ENCODE data around the gene VGLL4.
"Not testable (repeated sequence)": the region's sequence is repeated elsewhere in the genome, so short reads cannot be mapped to it uniquely, and the experiment has no call there.

Gene VGLL4

GRCh38 chr3:11607816-11608215, 35.9 kb downstream of the VGLL4 start:
- no peak for DNase-seq (ENCODE audit: low read depth in 2 of 2, low spot score in 1 of 2)

GRCh38 chr3:11606865-11607440, 36.8 kb downstream of the VGLL4 start:
- DNase-seq (ENCODE audit: low read depth in 2 of 2, low spot score in 1 of 2) = no peak

GRCh38 chr3:11606090-11606784, 37.5 kb downstream of the VGLL4 start:
- no peak for DNase-seq (ENCODE audit: low read depth in 2 of 2, low spot score in 1 of 2)

GRCh38 chr3:11605398-11605797, 38.3 kb downstream of the VGLL4 start:
- no peak for DNase-seq (ENCODE audit: low read depth in 2 of 2, low spot score in 1 of 2)

GRCh38 chr3:11604139-11604892, 39.4 kb downstream of the VGLL4 start:
- no peak for DNase-seq (ENCODE audit: low read depth in 2 of 2, low spot score in 1 of 2)

GRCh38 chr3:11603628-11604027, 40.1 kb downstream of the VGLL4 start:
- DNase-seq (ENCODE audit: low read depth in 2 of 2, low spot score in 1 of 2) = no peak

- DNase-seq (ENCODE audit: low read depth in 2 of 2, low spot score in 1 of 2) = no peak
These were observed 40.7 kb downstream of the VGLL4 start for GRCh38 chr3:11602886-11603527.

- DNase-seq (ENCODE audit: low read depth in 2 of 2, low spot score in 1 of 2) = no peak
These were observed 41.4 kb downstream of the VGLL4 start for GRCh38 chr3:11602239-11602840.

GRCh38 chr3:11601446-11602238, 42.1 kb downstream of the VGLL4 start:
- no peak for DNase-seq (ENCODE audit: low read depth in 2 of 2, low spot score in 1 of 2)

- DNase-seq (ENCODE audit: low read depth in 2 of 2, low spot score in 1 of 2) = no peak
These were observed 43.0 kb downstream of the VGLL4 start for GRCh38 chr3:11600501-11601282.

- no peak for DNase-seq (ENCODE audit: low read depth in 2 of 2, low spot score in 1 of 2)
These were observed 47.3 kb downstream of the VGLL4 start for GRCh38 chr3:11596387-11596786.

- DNase-seq (ENCODE audit: low read depth in 2 of 2, low spot score in 1 of 2) = not testable (repeated sequence)
These were observed 48.7 kb downstream of the VGLL4 start for GRCh38 chr3:11595024-11595423.

- DNase-seq (ENCODE audit: low read depth in 2 of 2, low spot score in 1 of 2) = no peak
These were observed 50.2 kb downstream of the VGLL4 start for GRCh38 chr3:11593318-11594034.

- DNase-seq (ENCODE audit: low read depth in 2 of 2, low spot score in 1 of 2) = no peak
These were observed 51.0 kb downstream of the VGLL4 start for GRCh38 chr3:11592445-11593298.

GRCh38 chr3:11591391-11592282, 52.1 kb downstream of the VGLL4 start:
- no peak for DNase-seq (ENCODE audit: low read depth in 2 of 2, low spot score in 1 of 2)

- DNase-seq (ENCODE audit: low read depth in 2 of 2, low spot score in 1 of 2) = no peak
These were observed 52.7 kb downstream of the VGLL4 start for GRCh38 chr3:11591002-11591355.

GRCh38 chr3:11589706-11590105, 54.0 kb downstream of the VGLL4 start:
- no peak for DNase-seq (ENCODE audit: low read depth in 2 of 2, low spot score in 1 of 2)

Measured in stimulated activated CD8-positive, alpha-beta memory T cell treated with anti-CD3 and anti-CD28 coated beads, Interleukin-4, amount 100 ng/mL, for 1 hour (primary cell).